EL (cell line): ENCODE measurements around the gene RPS6KB2.
"Not testable (repeated sequence)": the region's sequence is repeated elsewhere in the genome, so short reads cannot be mapped to it uniquely, and the experiment has no call there.

Experiments used
- DNase-seq: peaks from one replicate; pipeline ENCODE4 v3.0.0-alpha.2; 2016

RPS6KB2 gene

DNA sequence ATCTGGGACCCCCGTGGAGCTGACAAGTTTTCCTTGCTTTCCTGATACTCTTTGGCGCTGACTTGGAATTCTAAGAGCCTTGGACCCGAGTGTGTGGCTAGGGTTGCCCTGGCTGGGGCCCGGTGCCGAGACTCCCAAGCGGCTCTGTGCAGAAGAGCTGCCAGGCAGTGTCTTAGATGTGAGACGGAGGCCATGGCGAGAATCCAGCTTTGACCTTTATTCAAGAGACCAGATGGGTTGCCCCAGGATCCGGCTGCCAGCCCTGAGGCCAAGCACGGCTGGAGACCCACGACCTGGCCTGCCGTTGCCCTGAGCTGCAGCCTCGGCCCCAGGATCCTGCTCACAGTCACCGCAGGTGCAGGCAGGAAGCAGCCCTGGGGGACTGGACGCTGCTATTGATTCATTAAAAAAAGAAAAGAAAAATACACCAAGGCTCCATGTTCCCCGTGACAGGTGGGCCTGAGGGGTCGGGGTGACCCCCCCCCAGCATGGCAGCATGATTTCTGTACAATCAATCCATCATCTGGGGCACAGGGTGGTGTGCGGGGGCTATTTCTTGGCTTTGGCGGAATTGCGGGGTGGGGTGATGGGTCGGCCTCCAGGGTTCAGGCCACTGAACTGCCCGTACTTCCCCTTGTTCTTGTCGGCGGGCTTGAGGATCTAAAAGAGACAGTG is 30.2 kb upstream of the RPS6KB2 start:
- DNase-seq: no peak

DNA sequence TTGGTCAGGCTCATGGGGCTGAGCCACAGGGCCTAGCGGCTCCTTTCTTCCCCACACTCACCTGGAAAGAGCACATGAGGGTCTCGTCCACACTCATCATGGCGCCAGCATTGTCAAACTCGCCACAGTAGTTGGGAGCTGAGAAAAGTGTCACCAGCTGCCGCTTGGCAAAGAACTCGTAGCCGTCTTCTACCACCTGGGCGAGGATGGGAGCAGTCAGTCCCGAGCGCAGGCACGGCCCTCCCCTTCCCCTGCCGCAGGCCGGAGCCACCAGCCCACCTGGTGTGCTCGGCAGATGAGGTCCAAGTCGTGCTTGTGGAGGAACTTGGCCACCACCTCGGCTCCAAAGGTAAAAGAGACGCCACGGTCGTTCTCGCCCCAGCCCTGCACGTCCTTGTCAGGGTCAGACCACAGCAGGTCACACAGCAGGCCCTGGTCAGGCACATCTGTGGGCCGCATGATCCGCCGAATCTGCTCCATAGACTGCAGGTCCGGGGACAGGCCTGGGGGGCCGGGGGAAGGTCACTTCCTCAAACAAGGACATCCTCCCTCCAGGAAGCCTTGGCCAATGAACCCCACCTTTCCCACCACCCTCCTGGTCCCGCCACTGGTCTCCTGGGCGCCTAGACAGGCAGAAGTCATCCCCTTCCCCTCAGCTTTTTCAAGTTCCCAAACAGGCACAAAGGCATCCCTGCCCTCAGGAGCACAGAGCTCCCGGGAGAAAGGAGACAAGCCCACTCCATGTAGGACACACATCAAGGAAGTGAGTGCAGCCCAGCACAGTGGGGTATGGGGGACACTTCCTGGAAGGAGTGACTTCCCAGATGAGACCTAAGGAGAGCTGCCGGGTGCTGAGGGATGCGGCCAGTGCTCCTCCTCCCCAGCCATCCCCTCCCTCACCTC is 29.4 kb upstream of the RPS6KB2 start:
- DNase-seq: no peak

DNA sequence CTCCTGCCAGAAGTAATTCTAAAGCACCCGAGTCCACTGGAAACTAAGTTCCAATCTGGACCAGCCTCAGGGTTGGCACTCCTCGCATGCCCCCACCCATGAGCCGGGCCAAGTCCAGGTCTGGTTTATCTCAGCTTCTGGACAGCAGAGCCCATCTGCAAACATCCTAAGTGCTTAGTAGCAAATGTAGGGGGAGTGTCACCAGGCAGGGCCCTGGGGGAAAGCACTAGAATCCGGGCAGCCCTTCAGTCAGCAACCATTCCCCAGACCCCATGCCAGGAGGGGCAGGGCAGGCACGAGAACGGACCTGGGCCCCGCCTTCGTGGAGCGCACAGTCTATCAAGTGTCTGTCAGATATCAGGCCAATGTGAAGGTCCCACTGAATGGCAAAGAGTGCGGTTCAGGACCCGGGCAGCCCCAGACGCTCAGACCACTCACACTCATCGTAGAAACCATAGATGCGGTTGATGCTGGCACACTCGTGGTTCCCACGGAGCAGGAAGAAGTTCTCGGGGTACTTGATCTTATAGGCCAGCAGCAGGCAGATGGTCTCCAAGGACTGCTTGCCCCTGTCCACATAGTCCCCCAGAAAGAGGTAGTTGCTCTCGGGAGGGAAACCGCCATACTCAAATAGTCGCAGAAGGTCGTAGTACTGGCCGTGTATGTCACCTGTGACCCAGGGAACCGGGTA is 27.9 kb upstream of the RPS6KB2 start:
- no peak for DNase-seq

DNA sequence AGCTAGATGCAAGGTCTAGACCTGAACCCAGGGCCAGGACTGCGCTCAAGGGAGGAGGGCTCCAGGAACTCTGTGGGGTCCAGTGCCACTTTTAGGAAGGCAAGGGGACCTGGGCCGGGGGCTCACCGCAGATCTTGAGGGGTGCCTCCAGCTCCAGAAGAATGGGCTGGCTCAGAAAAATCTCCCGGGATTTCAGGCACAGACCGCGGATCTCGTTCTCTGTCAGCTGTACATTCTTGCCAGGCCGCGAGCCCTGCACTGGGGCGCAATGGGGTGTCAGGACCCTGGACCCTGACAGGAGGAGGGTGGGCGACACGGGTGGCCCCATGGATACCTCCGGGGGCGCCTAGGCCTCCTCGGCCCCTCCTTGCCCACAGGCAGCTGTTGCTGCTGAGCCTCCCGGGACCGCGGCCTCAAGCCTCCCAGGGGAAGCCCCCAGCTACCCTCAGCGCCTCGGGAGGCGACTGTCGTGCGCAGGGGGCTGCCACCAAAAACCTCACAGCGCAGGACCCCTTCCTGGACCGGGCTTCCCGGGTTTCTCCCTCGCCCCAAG is 27.3 kb upstream of the RPS6KB2 start:
- no peak for DNase-seq

GRCh38 chr11:67401495-67402191 is 26.7 kb upstream of the RPS6KB2 start, which contains the start of gene PPP1CA:
Gene PPP1CA (minus strand): TSS chr11:67401858. CDS start chr11:67401782, 76 bp downstream.
- DNase-seq: peak; percentile 91

DNA sequence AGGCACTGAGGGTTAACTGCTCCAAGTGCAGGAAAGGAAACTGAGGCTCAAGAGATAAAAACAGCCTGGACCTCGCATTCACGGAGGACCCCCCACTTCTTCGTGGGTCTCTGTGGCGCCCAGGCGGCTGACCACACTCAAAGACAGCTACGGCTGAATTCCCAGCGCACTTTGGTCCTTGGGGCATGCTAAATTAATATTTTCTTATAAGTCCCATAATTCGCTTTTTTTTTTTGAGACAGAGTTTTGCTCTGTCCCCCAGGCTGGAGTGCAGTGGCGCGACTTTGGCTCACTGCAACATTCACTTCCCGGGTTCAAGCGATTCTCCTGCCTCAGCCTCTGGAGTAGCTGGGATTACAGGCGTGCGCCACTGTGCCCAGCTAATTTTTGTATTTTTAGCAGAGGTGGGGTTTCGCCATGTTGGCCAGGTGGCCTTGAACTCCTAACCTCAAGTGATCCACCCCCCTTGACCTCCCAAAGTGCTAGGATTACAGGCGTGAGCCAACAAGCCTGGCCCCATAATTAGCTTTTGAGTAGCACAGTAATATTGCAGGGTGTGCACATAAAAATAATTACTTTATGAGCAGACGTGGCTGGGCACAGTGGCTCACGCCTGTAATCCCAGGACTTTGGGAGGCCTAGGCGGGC is 26.0 kb upstream of the RPS6KB2 start:
- not testable (repeated sequence) for DNase-seq

GRCh38 chr11:67403085-67403484 is 25.2 kb upstream of the RPS6KB2 start:
- not testable (repeated sequence) for DNase-seq

DNA sequence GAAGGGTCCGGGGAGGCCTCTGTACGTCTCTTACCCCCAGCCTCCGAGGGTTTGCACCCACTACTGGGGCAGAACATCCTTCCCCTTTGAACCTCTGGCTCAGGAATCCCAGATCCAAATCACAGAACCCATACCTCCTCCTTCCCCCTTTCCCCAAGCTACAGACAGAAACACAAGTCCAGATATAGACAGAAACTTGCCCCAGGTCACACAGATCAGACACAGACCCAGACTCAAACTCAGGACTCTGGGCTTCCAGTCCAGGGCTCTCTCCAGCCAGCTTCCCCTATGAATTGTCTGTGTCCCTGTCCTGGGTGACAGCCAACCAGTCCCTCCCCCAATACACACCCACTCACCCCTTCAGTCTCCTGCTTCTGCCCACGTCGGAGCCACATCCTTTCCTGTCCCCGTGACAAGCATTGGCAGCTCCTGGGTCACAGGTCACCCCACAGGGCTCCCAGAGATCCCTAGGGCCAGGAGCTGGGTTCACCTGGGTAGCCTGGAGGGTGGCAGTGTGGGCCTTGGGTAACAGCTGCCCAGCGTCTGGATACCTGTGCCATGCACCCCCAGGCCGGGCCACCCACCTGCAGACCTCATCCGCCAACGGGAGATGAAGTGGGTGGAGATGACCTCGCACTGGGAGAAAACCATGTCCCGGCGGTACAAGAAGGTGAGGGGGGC is 23.6 kb upstream of the RPS6KB2 start:
- DNase-seq: no peak

DNA sequence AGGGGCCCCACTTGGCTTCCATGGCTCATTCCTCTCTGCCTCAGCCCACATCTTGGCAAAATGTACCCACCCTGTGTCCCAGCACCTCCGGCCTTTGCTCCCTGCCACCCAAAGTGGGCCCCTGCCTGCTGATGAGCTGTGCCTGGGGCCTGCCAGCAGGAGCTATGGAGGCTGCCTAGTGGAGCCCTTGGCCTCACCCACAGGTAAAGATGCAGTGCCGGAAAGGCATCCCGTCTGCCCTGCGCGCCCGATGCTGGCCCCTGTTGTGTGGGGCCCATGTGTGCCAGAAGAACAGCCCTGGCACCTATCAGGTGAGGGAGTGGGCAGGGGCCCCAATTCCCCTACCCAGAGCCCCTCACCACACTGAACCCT is 23.1 kb upstream of the RPS6KB2 start:
- DNase-seq: no peak

- no peak for DNase-seq
Observed at GRCh38 chr11:67405688-67406339, 22.5 kb upstream of the RPS6KB2 start.

DNA sequence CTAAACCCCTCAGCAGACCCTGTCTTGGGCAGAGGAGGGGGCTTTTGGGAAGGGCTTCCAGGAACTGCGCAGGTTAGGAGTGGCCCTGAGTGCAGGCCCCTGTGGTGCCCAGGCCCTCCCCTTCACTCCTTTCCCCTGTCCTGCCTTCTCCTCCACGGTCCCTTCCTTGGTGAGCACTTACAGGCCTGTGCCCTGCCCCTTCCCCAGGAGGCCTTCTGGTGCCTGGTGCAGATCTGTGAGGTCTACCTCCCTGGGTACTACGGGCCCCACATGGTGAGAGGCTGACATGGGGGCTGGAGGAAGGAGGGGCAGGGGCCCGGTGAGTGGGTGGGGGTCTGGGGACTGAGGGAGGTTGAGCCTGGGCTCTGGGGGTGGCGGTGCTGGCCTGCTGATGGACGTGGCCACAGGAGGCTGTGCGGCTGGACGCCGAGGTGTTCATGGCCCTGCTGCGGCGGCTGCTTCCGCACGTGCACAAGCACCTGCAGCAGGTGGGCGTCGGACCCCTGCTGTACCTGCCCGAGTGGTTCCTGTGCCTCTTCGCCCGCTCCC is 21.8 kb upstream of the RPS6KB2 start:
- DNase-seq: no peak

GRCh38 chr11:67406969-67407687 is 21.2 kb upstream of the RPS6KB2 start:
- no peak for DNase-seq

GRCh38 chr11:67407688-67408163 is 20.6 kb upstream of the RPS6KB2 start:
- no peak for DNase-seq

GRCh38 chr11:67408437-67409200 is 19.7 kb upstream of the RPS6KB2 start:
- DNase-seq: no peak

DNA sequence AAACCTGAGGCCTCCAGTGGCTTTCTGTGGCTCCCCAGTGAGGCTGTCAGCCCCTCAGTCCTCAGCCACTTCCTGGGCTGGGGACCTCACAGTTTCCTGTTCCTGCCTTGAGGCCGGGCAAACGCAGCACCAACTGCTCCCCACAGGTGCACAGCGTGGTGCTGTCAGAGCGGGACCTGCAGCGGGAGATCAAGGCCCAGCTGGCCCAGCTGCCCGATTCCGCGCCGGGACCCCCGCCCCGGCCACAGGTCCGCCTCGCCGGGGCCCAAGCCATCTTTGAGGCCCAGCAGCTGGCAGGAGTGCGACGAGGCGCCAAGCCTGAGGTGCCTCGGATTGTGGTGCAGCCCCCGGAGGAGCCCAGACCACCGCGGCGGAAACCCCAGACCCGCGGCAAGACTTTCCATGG is 19.0 kb upstream of the RPS6KB2 start:
- DNase-seq: no peak

DNA sequence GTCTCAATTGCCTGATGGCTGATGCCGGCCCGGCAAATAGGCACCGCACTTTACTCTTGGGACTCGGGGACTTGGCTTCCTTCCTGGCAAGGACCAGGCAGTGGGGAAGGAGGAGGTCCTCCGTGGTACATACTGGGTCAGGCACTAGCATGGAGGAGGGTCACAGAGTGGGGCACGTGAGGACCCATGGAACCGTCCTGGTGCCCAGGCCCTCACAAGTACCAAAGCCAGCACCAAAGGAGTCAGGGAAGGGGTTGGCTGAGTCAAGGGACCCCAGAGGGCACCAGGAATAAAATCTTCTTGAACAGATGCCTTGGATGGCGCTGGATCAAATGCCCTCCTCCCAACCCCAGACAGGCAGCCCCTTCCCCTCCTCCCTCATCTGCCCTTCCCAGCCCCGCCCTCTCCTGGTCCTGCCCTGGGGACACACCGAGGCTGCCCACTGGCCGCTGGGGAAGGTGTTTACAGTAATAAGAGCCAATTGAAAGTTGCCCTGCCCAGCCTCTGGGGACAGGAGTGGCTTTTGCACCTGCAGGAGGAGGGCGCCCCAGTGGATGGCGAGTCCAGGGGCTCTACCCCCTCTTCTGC is 18.4 kb upstream of the RPS6KB2 start:
- DNase-seq: no peak

GRCh38 chr11:67410369-67410831 is 17.9 kb upstream of the RPS6KB2 start:
- no peak for DNase-seq
